H1 (cell line): ENCODE measurements around the gene ZNF92. TPM values are rescaled to one million over a fixed set of nuclear protein-coding genes. Genes with fewer than 3 reads are reported as not detected.
"Not testable (repeated sequence)": the region's sequence is repeated elsewhere in the genome, so short reads cannot be mapped to it uniquely, and the experiment has no call there.

Experiments used
- CTCF ChIA-PET: fragments of 300-600 bp; sonication (Branson Sonifier 250); formaldehyde crosslinking; loops from one replicate; lab custom pipeline; 2021; ENCODE audit not compliant: partially characterized antibody; lab: Charles Lee
- POLR2A ChIA-PET: fragments of 300-600 bp; sonication (Branson Sonifier 250); formaldehyde crosslinking; loops from one replicate; lab custom pipeline; 2021; ENCODE audit warnings: inconsistent platforms; ENCODE audit not compliant: partially characterized antibody; lab: Charles Lee
- DNase-seq, 2 experiments: peaks; one replicate each; pipeline versions ENCODE4 v3.0.0 to v3.0.0-alpha.2; 2010 to 2022; ENCODE audit warnings: low spot score in 2 of 2, low read depth in 1 of 2, mixed read lengths in 1 of 2
- FAIRE-seq: peaks from 2 replicates; lab custom pipeline; 2011; peaks lifted over from hg19 to GRCh38; lab: Jason Lieb, UNC
- H2AFZ ChIP-seq: 2 replicates; pipeline ENCODE4 v1.8.1; 2012; ENCODE audit warnings: low read length, inconsistent platforms
- H2AK5ac ChIP-seq: 2 replicates; pipeline ENCODE4 v1.6.1; 2013; ENCODE audit warnings: low read depth, low read length
- H2BK120ac ChIP-seq: replicated peaks from 2 replicates; pipeline ENCODE3; 2013; ENCODE audit warnings: low read depth, low read length, inconsistent platforms
- H2BK12ac ChIP-seq: 2 replicates; pipeline ENCODE4 v1.6.1; 2013; ENCODE audit warnings: low read depth, low read length
- H2BK15ac ChIP-seq: 2 replicates; pipeline ENCODE4 v1.6.1; 2013; ENCODE audit warnings: low read length
- H2BK20ac ChIP-seq: 2 replicates; pipeline ENCODE4 v1.6.1; 2013; ENCODE audit warnings: low read length
- H2BK5ac ChIP-seq: 2 replicates; pipeline ENCODE4 v1.6.1; 2013; ENCODE audit warnings: low read depth, low read length
- H3K14ac ChIP-seq: 2 replicates; pipeline ENCODE4 v1.6.1; 2013; ENCODE audit warnings: inconsistent platforms; ENCODE audit not compliant: insufficient read length
- H3K18ac ChIP-seq: 2 replicates; pipeline ENCODE4 v1.6.1; 2013; ENCODE audit warnings: low read length; ENCODE audit errors: extremely low read depth
- H3K23ac ChIP-seq: 2 replicates; pipeline ENCODE4 v1.6.1; 2013; ENCODE audit warnings: inconsistent platforms; ENCODE audit not compliant: insufficient read length
- H3K23me2 ChIP-seq: 2 replicates; pipeline ENCODE4 v1.6.1; 2013; ENCODE audit warnings: low read depth, low read length
- H3K27ac ChIP-seq: 2 replicates; pipeline ENCODE4 v1.6.1; 2011; ENCODE audit warnings: low read depth, low read length, inconsistent platforms
- H3K27me3 ChIP-seq, 4 experiments: replicated peaks in 1 of 4; 1 replicate in 1 of 4; 2 replicates in 3 of 4; pipeline versions ENCODE4 v1.6.1 to v1.8.1; 2011 to 2013; ENCODE audit warnings: low read length in 3 of 4, mild to moderate bottlenecking in 3 of 4, inconsistent platforms in 2 of 4, mixed read lengths in 2 of 4, moderate library complexity in 1 of 4; ENCODE audit not compliant: control insufficient read depth in 3 of 4, insufficient read depth in 3 of 4; ENCODE audit errors: extremely low read depth in 1 of 4
- H3K36me3 ChIP-seq, 4 experiments: 2 replicates each; pipeline versions ENCODE4 v1.6.1 to v1.8.1; 2011 to 2013; ENCODE audit warnings: mild to moderate bottlenecking in 4 of 4, low read length in 3 of 4, moderate library complexity in 2 of 4, control low read depth in 1 of 4, inconsistent platforms in 1 of 4; ENCODE audit not compliant: insufficient read depth in 4 of 4, control insufficient read depth in 2 of 4
- H3K4ac ChIP-seq: replicated peaks from 2 replicates; pipeline ENCODE3; 2013; ENCODE audit warnings: low read length, low read depth, mixed read lengths, inconsistent platforms; ENCODE audit not compliant: insufficient read length
- H3K4me1 ChIP-seq, 4 experiments: replicated peaks in 1 of 4; 1 replicate in 1 of 4; 2 replicates in 3 of 4; pipeline versions ENCODE4 v1.6.1 to v1.8.1; 2011 to 2013; ENCODE audit warnings: low read length in 3 of 4, inconsistent platforms in 2 of 4, mixed read lengths in 1 of 4; ENCODE audit not compliant: insufficient read depth in 4 of 4, control insufficient read depth in 3 of 4
- H3K4me2 ChIP-seq, 2 experiments: 2 replicates each; pipeline versions ENCODE4 v1.6.1 to v1.8.1; 2011 to 2013; ENCODE audit warnings: low read depth in 2 of 2, low read length in 2 of 2, control low read depth in 1 of 2, inconsistent platforms in 1 of 2, mild to moderate bottlenecking in 1 of 2; ENCODE audit not compliant: insufficient read depth in 1 of 2
- H3K4me3 ChIP-seq, 4 experiments: fragments of 200-600, 300-600 bp in 1 of 4; sonication (generic), shearing (Covaris generic), sonication (Bioruptor Twin) in 1 of 4; 2 replicates each; pipeline versions ENCODE4 v1.5.1 to v1.8.1; 2011 to 2016; ENCODE audit warnings: low read length in 4 of 4, low read depth in 3 of 4, control low read depth in 2 of 4, inconsistent platforms in 2 of 4, mild to moderate bottlenecking in 2 of 4, mixed read lengths in 1 of 4, moderate library complexity in 1 of 4; ENCODE audit not compliant: insufficient read depth in 2 of 4; ENCODE audit errors: extremely low read depth in 1 of 4
- H3K56ac ChIP-seq: replicated peaks from 2 replicates; pipeline ENCODE3; 2013; ENCODE audit warnings: low read depth, mild to moderate bottlenecking, mixed read lengths, low read length, inconsistent platforms; ENCODE audit not compliant: insufficient read length
- H3K79me1 ChIP-seq: 2 replicates; pipeline ENCODE4 v1.6.1; 2013; ENCODE audit warnings: low read depth, low read length, control low read depth
- H3K79me2 ChIP-seq, 2 experiments: 2 replicates each; pipeline versions ENCODE4 v1.6.1 to v1.8.1; 2012 to 2013; ENCODE audit warnings: low read length in 2 of 2, mild to moderate bottlenecking in 2 of 2, inconsistent platforms in 1 of 2; ENCODE audit not compliant: insufficient read depth in 2 of 2, control insufficient read depth in 1 of 2
- H3K9ac ChIP-seq, 4 experiments: replicated peaks in 1 of 4; 1 replicate in 1 of 4; 2 replicates in 3 of 4; pipeline versions ENCODE4 v1.6.1 to v1.8.1; 2011 to 2013; ENCODE audit warnings: low read depth in 3 of 4, low read length in 3 of 4, control low read depth in 2 of 4, mild to moderate bottlenecking in 2 of 4, moderate library complexity in 2 of 4, inconsistent platforms in 1 of 4; ENCODE audit errors: extremely low read depth in 1 of 4
- H3K9me3 ChIP-seq, 2 experiments: 2 replicates each; pipeline versions ENCODE4 v1.6.1 to v1.8.1; 2012 to 2013; ENCODE audit warnings: mild to moderate bottlenecking in 2 of 2, moderate library complexity in 2 of 2, control low read depth in 1 of 2, inconsistent platforms in 1 of 2, low read depth in 1 of 2, low read length in 1 of 2, mixed read lengths in 1 of 2; ENCODE audit not compliant: insufficient read depth in 2 of 2
- H4K20me1 ChIP-seq, 2 experiments: replicated peaks in 1 of 2; 2 replicates each; pipeline versions ENCODE3 to v1.8.1; 2011 to 2013; ENCODE audit warnings: inconsistent platforms in 2 of 2, low read length in 2 of 2, mild to moderate bottlenecking in 1 of 2; ENCODE audit not compliant: insufficient read depth in 2 of 2, control insufficient read depth in 1 of 2
- H4K5ac ChIP-seq: 2 replicates; pipeline ENCODE4 v1.6.1; 2013; ENCODE audit warnings: low read length, low read depth, mixed read lengths, inconsistent platforms; ENCODE audit not compliant: insufficient read length
- H4K8ac ChIP-seq: 2 replicates; pipeline ENCODE4 v1.8.0; 2013; ENCODE audit warnings: mild to moderate bottlenecking, moderate library complexity, low read length, inconsistent platforms; ENCODE audit not compliant: insufficient read depth; ENCODE audit errors: extremely low read depth
- H4K91ac ChIP-seq: replicated peaks from 2 replicates; pipeline ENCODE3; 2013; ENCODE audit warnings: low read length, mixed read lengths, inconsistent platforms; ENCODE audit not compliant: insufficient read length
- RAD21 ChIP-seq, 2 experiments: IDR thresholded peaks in 1 of 2; conservative IDR thresholded peaks in 1 of 2; 2 replicates each; pipeline ENCODE4 v1.6.1; 2011; ENCODE audit warnings: low read depth in 2 of 2, low read length in 2 of 2, improper control_type of control experiment in 1 of 2, inconsistent platforms in 1 of 2, mild to moderate bottlenecking in 1 of 2, moderate library complexity in 1 of 2
- WGBS, 2 experiments: shearing (Covaris generic) in 1 of 2; methylation state at CpG; one replicate each; pipeline versions ENCODE4 v1.1.6 to v1.1.7; 2013 to 2015; ENCODE audit warnings: low lambda C conversion rate in 2 of 2, mixed read lengths in 2 of 2, inconsistent platforms in 1 of 2, low coverage in 1 of 2, missing lambda C conversion rate in 1 of 2; ENCODE audit not compliant: insufficient replicate concordance in 2 of 2, insufficient coverage in 1 of 2, insufficient read length in 1 of 2; ENCODE audit errors: extremely low coverage in 1 of 2, missing lambda C conversion rate in 1 of 2; 5-methylcytosine and 5-hydroxymethylcytosine counted together
- polyA plus RNA-seq, 7 experiments: library from polyadenylated mRNA; depleted of rRNA in 3 of 7; stranded (reverse) in 5 of 7; unstranded in 2 of 7; fragments of >200 nt in 5 of 7; fragments of 200-250 nt in 2 of 7; gene quantifications; 1 replicate in 5 of 7; 2 replicates in 1 of 7; 4 replicates in 1 of 7; pipeline versions ENCODE4 v1.2.1 to v1.2.3, GENCODE V29; 2011 to 2013; ENCODE audit warnings: missing spikeins in 2 of 7, mixed read lengths in 2 of 7
- total RNA-seq: library from RNA; stranded (reverse); fragmentation: NEBNext Ultra II Directional; extraction: Animal tissue kit (Norgen Biotek cat#: 25700); gene quantifications from 2 replicates; pipeline ENCODE4 v1.2.1, GENCODE V29; 2021
- TF ChIP-seq, protein P1 (sequence below), 3 experiments: IDR thresholded peaks; 1 replicate in 2 of 3; 2 replicates in 1 of 3; pipeline versions ENCODE4 v1.5.1 to v1.6.1; 2011; ENCODE audit warnings: low read length in 3 of 3, mild to moderate bottlenecking in 3 of 3, inconsistent platforms in 2 of 3, low read depth in 1 of 3, moderate library complexity in 1 of 3; ENCODE audit not compliant: insufficient read depth in 1 of 3; ENCODE audit errors: control extremely low read depth in 1 of 3

ZNF92 gene
- total and polyA plus RNA-seq, 2 of the 8 experiments (the other 6 are each of a cell fraction or from before 2014, with no cell fraction given): 2.8 to 39.8 TPM

DNA sequence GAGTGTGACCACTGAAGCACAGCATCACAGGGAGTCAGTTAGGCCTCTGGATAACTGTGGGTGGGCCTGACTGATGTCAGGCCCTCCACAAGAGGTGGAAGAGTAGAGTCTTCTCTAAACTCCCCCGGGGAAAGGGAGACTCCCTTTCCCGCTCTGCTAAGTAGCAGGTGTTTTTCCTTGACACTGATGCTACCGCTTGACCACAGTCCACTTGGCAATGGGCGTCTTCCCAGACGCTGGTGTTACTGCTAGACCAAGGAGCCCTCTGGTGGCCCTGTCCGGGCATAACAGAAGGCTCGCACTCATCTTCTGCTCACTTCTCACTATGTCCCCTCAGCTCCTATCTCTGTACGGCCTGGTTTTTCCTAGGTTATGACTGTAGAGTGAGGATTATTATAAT is 73.4 kb downstream of the ZNF92 start:
- H2BK120ac ChIP-seq, H2BK12ac ChIP-seq, POLR2A ChIA-PET, H2AFZ ChIP-seq, H2BK5ac ChIP-seq, H3K4me1 ChIP-seq, H4K20me1 ChIP-seq, H2BK15ac ChIP-seq, H4K8ac ChIP-seq, FAIRE-seq, H2BK20ac ChIP-seq, H3K18ac ChIP-seq, H3K23me2 ChIP-seq, H3K4ac ChIP-seq, H3K27ac ChIP-seq, H3K56ac ChIP-seq, H3K79me2 ChIP-seq, H3K36me3 ChIP-seq, H4K91ac ChIP-seq, H3K4me2 ChIP-seq, H3K23ac ChIP-seq, H3K79me1 ChIP-seq, H2AK5ac ChIP-seq, H3K9ac ChIP-seq, H3K27me3 ChIP-seq, H3K4me3 ChIP-seq, H3K14ac ChIP-seq, H4K5ac ChIP-seq: not testable (repeated sequence)
- peak in 1 of 2 experiments; percentile 66 for DNase-seq
- H3K9me3 ChIP-seq: peaks cover 23 to 26% of the 10 kb centered on the region in 2 experiments
- peak; percentile 64 to 65 for TF ChIP-seq RAD21 (IDR thresholded peaks at IDR 0.05 in 1 of 2, conservative IDR thresholded peaks at IDR 0.05 in 1 of 2; ENCODE audit: low read depth in 2 of 2, low read length in 2 of 2)
- TF ChIP-seq, protein P1, sequence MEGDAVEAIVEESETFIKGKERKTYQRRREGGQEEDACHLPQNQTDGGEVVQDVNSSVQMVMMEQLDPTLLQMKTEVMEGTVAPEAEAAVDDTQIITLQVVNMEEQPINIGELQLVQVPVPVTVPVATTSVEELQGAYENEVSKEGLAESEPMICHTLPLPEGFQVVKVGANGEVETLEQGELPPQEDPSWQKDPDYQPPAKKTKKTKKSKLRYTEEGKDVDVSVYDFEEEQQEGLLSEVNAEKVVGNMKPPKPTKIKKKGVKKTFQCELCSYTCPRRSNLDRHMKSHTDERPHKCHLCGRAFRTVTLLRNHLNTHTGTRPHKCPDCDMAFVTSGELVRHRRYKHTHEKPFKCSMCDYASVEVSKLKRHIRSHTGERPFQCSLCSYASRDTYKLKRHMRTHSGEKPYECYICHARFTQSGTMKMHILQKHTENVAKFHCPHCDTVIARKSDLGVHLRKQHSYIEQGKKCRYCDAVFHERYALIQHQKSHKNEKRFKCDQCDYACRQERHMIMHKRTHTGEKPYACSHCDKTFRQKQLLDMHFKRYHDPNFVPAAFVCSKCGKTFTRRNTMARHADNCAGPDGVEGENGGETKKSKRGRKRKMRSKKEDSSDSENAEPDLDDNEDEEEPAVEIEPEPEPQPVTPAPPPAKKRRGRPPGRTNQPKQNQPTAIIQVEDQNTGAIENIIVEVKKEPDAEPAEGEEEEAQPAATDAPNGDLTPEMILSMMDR (IDR thresholded peaks at IDR 0.05; ENCODE audit: control extremely low read depth in 1 of 3, insufficient read depth in 1 of 3, low read depth in 1 of 3, low read length in 3 of 3): peak; percentile 36 to 41 (median 41); a peak in 3 of 4 replicates
- WGBS, 2 experiments: 66% methylated on average over 8 of the region's 8 CpGs; no CpG with 5 or more reads in 1 of the 2 experiments
- CTCF ChIA-PET: interaction anchor here (0.7 to 1.2 kb wide), 4 partner anchors 9 to 37 kb away, joined by 3 read pairs; no protein-coding TSS in a partner anchor
